Left cardiac atrium (tissue), 4 donors: ENCODE data around the gene ZBTB20. TPM values are rescaled to one million over a fixed set of nuclear protein-coding genes. Genes with fewer than 3 reads are reported as not detected.

Experiments used
- ATAC-seq, 2 donors: fragments of 200-7000 bp; cut with Tn5 transposase; one replicate each; pipeline ENCODE4 v1.9.1; 2020; ENCODE audit warnings: mild to moderate bottlenecking in 2 of 2, moderate library complexity in 2 of 2
- DNase-seq: peaks from one replicate; pipeline ENCODE4 v3.0.0-alpha.2; 2020
- intact Hi-C, 2 donors: fragments of 100-400 bp; cut with DNase I; formaldehyde crosslinking; loops; one replicate each; pipeline versions ENCODE4 v1.14.1 to v1.15.1; 2022 to 2023
- microRNA-seq, 2 donors: library from miRNA; unstranded; fragments of <30 nt; microRNA quantifications; one replicate each; pipeline ENCODE4 v1.2.0, GENCODE V29; 2020
- total RNA-seq, 2 donors: library from RNA; stranded (reverse); fragmentation: NEBNext Ultra II Directional; extraction: Animal tissue kit (Norgen Biotek cat#: 25700); gene quantifications; one replicate each; pipeline ENCODE4 v1.2.1, GENCODE V29; 2021
- donor health status: DM: no; HTN: yes; CAD: no.
- donor health status: DM: no; HTN: yes; CAD: no; lungs with severe emphysema.
- donor health status: DM: yes; HTN: yes; CAD: no.
- donor health status: Dilated cardiomyopathy.

The ZBTB20 gene
- total RNA-seq, 2 donors from 2014 or later, result 59.5 to 68.8 TPM

DNA sequence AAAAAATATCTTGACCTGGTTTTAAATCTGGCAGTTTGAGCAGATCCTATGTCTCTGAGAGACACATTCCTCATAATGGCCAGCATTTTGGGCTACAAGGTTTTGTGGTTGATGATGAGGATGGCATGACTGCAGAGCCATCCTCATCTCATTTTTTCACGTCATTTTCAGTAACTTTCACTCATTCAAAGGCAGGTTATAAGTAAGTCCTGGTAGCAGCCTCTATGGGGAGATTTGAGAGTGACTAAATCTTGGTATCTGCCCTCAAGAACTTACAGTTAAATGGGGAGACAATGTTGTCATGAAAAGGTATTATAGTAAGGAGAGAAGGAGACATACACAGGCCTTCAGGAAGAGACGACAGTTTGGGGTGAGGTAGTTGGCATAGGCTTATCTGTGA lies 838.7 kb downstream of the ZBTB20 start:
- DNase-seq, result no peak
- no peak for ATAC-seq

DNA sequence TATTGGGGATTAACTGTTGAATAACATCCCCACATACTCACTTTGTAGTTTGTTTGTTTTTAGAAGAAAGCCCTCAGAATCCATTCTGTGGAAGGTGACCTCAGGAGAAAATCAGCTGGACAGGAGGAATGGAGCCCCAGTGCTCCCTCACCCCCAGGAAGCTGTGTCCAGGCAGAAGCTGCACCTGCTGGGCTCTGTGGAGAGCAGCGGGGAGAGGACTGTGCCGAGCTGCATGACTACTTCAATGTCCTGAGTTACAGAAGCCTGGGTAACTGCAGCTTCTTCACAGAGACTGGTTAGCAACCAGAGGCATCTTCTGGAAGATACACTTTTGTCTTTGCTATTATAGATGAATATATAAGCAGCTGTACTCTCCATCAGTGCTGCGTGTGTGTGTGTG lies 839.3 kb downstream of the ZBTB20 start:
- ATAC-seq (no peak), DNase-seq (no peak)
- intact Hi-C loops, result no loop called here

More for the DNA sequence above, 838.7 kb downstream of the ZBTB20 start:
- intact Hi-C loops, result no loop called here

DNA sequence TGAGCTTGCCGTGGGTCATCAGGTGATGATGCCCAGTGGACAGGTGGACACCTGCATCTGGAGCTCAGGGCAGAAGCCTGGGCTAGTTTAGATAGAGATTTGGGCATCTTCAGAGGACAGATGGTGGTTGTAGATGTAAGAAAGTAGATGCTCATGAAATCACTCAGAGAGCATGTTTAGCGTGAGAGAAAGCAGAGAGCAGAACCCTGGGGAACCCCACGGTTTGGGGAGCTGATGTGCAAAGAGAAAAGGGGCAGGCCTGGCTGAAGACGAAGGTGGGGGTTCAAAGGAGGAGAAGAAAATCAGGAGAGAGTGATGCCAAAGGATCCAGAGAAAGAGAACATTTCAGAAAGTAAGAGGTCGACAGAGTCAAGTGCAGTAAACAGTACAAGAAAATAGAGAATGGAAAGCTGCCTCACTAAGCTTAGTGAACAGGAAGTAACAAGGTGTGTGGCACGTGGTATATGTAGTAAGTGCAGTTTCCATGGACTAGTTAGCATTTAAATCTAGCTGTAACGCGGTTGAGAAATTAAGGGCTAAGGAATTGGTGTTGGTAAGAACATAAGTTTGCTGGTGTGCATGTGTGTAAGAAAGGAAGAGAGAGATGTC lies 839.8 kb downstream of the ZBTB20 start:
- no peak for DNase-seq
- ATAC-seq, result peak in 1 of 2 donors; percentile 61
- intact Hi-C loops, result no loop called here

DNA sequence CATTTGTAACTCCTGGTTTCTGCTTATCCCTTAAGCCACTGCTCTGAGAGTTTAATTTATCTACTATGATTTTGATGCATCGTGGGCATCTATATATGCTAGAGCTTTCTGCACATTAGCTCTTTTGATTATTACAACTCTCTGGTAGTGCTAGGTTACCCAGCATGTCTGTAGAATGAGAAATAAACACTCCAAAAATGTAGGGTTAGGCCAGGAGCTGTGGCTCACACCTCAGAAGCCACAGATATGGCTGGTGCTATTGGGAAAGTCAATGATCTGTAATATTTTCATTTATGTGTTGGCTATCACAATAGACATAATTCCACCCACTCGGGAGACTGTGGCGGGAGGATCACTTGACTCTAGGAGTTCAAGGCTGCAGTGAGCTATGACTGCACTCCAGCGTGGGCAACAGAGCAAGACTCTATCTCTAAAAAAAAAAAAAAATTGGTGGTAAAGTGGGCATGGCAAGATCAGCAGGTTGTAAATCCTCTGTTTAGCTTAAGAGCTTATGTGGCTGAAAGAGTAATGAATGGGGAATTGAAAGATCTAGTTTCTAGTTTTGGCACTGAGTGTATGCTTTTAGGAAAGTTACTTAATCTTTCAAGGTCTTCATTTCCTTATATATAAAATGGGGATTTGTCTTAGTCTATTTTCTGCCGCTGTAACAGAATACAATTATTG lies 847.0 kb downstream of the ZBTB20 start:
- ATAC-seq (no peak), DNase-seq (no peak)
- intact Hi-C loops, result no loop called here

DNA sequence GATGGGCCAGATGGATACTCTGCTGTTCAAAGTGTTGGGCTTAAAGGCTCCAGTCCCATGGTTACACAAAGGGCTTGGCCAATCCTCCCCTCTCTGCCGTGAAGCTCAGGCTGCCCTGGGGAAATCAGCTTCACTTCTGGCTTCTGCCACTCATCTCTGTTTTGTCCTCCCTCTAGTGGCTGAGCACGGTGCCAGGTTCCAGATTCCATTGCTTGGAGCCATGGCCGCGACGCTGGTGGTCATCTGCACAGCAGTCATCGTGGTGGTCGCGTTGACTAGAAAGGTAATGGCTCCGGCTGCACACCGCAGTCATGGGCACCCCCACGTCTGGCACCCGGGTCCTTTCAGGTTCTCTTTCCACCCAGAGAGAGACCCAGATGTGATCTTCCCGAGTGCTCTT lies 847.7 kb downstream of the ZBTB20 start:
- intact Hi-C loops, result no loop called here
- ATAC-seq, result no peak
- no peak for DNase-seq

DNA sequence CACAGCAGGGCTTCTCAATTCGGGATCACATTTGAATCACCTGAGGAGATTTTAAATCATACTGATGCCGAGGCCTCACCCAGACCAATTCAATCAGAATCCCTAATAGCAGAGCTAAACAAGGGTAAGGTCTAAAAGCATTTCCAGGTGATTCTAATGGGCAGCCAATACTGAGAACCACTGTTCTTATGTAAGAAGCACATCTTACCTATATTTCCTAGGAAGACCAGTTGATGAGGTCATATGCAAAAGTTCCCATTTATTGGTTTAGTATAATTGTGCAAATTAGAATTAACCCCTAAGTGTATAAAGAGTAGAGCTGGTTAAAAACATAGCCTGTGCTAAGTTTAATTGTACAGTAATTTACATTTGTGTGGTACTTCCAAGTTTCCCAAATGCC lies 851.1 kb downstream of the ZBTB20 start:
- ATAC-seq, result no peak
- intact Hi-C loops, result no loop called here
- DNase-seq, result no peak

DNA sequence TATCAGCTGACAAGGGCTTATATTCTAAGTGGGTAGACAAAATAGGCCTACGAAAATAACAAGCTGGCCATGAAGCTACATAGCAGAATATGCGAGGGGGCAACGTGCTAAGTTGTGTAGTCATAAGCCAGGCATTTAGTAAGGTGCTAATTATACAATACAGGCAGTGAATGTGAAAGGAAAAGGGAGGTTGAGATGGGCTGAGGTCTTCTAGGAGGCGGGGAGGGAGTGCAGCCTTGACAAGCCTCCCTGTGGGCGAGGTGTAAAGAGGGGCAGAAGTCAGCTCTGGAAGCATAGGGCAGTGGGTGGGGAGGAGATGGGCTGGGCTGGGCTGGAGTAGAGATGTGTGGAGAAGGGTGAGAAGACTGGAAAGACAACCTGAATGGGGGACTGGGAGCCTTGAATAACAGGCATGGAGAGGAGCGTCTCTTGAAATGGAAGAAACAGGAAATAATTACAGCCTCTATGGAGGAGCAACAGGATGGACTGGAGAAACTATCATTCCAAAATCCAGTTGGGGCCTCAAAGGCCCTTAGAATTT lies 852.1 kb downstream of the ZBTB20 start:
- DNase-seq, result no peak
- intact Hi-C loops, result no loop called here
- no peak for ATAC-seq

DNA sequence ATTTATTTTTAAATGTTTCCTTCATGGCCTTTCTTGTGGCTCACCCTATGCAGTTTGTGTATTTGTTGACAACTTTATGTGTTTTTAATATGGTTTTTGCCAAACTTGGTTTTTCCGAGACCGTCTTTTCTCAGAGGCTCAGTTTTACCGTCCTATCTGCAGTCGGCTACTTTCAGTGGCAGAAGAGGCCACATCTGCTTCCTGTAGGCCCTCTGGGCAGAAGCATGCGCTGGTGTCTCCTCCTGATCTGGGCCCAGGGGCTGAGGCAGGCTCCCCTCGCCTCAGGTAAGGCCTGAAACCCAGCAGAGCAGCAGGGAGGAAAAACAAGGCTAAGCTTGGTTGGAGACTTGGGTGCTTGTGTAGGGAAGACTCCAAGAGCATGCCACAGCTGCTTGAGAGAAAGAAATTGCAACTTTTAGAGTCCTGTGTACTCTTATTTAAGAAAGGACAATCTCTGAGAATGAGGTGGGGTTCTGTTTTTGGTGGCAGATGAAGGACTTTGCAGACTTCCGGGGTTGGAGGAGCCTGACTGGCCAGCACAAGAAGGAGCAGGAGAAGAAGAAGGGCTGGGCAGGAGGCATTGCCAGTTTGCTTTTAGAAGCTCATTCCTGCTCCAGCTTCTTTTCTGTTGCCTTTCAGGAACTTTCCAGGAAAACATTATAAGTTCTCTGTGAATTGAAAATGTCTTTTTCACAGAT lies 853.1 kb downstream of the ZBTB20 start, which contains the start of gene TIGIT:
Gene TIGIT (plus strand): TSS at position 191 of the 698 bp plus-strand sequence. CDS start 34 bp downstream, at position 225.
- no peak for ATAC-seq
- intact Hi-C loops, result no loop called here
- DNase-seq, result no peak

DNA sequence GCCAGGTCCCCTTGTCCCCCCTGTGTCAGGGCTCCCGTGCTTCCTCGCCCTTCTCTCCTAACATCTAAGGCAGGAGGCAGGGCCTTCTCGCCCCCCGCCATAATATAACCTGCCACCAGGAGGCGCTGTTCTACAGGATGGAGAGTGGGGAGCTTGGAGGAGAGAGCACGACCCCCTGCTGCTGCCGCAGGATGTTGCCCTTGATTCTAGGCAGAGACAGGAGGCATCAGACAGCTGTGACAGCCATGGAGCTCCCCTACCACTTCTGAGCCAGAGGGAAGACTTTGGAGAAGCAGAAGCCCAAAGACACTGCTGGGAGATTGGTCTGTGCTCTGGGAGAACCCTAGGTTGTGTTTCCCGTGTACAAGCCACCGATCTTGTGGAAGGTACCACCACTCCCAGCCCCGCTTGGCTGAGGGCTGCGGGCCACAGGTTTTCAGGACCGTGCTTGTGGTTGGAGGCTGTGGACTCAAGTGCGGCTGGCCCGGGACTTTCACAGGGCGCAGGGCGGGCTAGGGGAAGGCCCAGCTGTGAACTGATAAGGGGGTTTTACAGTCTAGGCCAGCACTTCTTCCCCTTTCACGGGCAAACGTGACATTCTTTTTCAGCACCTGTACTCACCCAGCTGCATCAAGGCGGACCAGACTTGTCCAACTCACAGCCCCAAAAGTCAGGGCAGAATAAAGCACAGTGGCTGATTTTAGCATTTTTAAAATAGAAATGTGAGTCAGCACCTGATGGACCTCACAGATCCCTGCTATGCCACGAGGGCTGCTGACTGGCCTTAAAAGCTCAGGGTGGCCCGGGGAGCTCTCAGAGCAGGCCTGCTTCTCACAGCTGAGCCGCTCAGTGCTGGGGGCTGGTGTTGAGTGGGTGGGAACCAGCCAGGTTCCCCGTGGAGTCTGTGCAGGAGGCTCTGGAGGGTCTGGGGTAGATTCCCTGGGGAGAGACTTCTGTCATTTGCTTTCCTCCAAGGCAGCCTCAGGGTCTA lies 855.9 kb downstream of the ZBTB20 start:
- DNase-seq (peak; percentile 40), ATAC-seq (peak; percentile 47 to 79)
- intact Hi-C loops, result no loop called here

DNA sequence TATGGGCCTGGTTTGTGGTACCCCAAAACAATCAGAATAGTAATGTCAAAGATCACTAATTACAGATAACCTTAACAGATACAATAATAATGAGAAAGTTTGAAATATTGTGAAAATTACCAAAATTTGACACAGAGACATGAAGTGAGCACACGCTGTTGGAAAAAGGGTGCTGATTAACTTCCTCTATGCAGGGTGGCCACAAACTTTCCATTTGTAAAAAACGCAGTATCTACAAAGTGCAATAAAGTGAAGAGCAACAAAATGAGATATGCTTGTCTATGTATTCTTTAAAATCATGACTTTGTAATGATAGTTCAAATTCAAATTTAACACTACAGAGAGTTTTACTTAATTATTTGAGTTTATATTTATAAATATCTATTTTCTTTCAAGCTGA lies 860.8 kb downstream of the ZBTB20 start:
- DNase-seq, result no peak
- intact Hi-C loops, result no loop called here
- no peak for ATAC-seq

DNA sequence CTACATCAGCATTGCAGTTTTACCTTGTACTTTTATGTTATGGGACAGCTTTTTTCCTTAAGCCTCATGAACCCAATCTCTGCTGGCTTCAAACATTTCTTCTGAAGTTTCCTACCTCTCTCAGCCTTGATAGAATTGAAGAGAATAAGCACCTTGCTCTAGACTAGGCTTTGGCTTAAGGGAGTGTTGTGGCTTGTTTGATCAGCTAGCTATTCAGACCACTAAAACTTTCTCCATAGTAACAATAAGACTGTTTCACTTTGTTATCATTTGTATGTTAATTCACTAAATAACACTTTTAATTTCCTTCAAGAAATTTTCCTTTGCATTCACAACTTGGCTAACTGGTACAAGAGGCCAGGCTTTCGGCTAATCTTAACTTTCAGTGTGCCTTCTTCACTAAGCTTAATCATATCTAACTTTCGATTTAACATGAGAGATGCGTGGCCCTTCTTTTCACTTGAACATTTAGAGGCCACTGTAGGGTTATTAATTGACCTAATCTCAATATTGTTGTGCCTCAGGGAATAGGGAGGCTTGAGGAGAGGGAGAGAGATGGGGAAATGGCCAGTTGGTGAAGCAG lies 861.3 kb downstream of the ZBTB20 start:
- ATAC-seq (no peak), DNase-seq (no peak)
- intact Hi-C loops, result no loop called here

DNA sequence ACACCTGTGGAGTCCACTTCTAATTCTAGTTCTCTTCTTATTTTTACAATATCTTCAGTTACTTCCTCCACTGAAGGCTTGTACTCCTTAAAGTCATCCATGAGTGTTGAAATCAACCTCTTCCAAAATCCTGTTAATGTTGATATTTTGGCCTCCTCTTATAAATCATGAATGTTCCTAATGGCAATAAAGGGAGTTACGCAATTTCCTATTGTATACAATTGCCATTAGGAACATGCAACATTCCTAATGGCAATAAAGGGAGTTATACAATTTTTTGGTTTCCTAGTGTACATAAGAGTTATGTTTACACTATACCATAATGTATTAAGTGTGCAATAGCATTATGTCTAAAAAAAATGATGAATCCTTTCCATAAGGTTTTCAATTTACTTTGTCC lies 862.4 kb downstream of the ZBTB20 start:
- intact Hi-C loops, result no loop called here
- DNase-seq (no peak), ATAC-seq (no peak)

Small RNA genes within 50 kb of the gene (microRNA-seq; reads per million reads assigned to microRNA genes)
- 0.54 to 1.2 reads per million in 2 donors for gene MIR4796
